ENCODE data around the gene PCSK2.

PCSK2 gene

GRCh38 chr20:17445543-17445942 lies 218.7 kb downstream of the PCSK2 start:
- no peak for DNase-seq
- no peak for TF ChIP-seq GATA1 (IDR thresholded peaks at IDR 0.05; ENCODE audit: low read depth, low read length)
- TF ChIP-seq POLR2A (IDR thresholded peaks at IDR 0.05; ENCODE audit: low read length), result no peak

- TF ChIP-seq GATA1 (IDR thresholded peaks at IDR 0.05; ENCODE audit: low read depth, low read length) (no peak), POLR2A (IDR thresholded peaks at IDR 0.05; ENCODE audit: low read length) (no peak)
- no peak for DNase-seq
These were observed 219.3 kb downstream of the PCSK2 start for GRCh38 chr20:17446171-17446570.

DNA sequence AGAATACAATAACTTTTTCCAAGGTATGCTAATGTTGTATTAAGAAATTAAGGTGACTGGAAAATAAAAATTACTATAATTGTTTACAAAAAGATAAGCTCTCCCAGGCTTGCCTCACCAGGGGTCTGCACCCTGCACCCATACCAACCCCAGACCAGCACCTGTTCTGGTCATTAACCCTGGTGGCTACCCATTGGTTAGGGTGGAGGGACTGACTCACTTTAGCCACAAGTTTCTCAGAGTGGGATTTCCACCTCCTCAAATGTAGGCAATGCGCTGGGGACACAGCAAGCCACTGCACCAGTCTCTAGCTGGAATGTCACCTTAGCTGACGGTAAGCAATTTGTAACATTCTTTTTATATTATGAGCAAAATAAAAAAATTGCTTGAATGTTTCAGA lies 221.2 kb downstream of the PCSK2 start:
- no peak for DNase-seq
- no peak for TF ChIP-seq GATA1 (IDR thresholded peaks at IDR 0.05; ENCODE audit: low read depth, low read length)
- TF ChIP-seq POLR2A (IDR thresholded peaks at IDR 0.05; ENCODE audit: low read length), result no peak

GRCh38 chr20:17449031-17449430 lies 222.2 kb downstream of the PCSK2 start:
- DNase-seq, result no peak
- TF ChIP-seq GATA1 (IDR thresholded peaks at IDR 0.05; ENCODE audit: low read depth, low read length) (no peak), POLR2A (IDR thresholded peaks at IDR 0.05; ENCODE audit: low read length) (no peak)

GRCh38 chr20:17452441-17452840 lies 225.6 kb downstream of the PCSK2 start:
- TF ChIP-seq GATA1 (IDR thresholded peaks at IDR 0.05; ENCODE audit: low read depth, low read length) (no peak), POLR2A (IDR thresholded peaks at IDR 0.05; ENCODE audit: low read length) (no peak)

GRCh38 chr20:17453592-17453991 lies 226.8 kb downstream of the PCSK2 start:
- TF ChIP-seq GATA1 (IDR thresholded peaks at IDR 0.05; ENCODE audit: low read depth, low read length) (no peak), POLR2A (IDR thresholded peaks at IDR 0.05; ENCODE audit: low read length) (no peak)
- no peak for DNase-seq

More at GRCh38 chr20:17452441-17452840, 225.6 kb downstream of the PCSK2 start:
- no peak for DNase-seq

DNA sequence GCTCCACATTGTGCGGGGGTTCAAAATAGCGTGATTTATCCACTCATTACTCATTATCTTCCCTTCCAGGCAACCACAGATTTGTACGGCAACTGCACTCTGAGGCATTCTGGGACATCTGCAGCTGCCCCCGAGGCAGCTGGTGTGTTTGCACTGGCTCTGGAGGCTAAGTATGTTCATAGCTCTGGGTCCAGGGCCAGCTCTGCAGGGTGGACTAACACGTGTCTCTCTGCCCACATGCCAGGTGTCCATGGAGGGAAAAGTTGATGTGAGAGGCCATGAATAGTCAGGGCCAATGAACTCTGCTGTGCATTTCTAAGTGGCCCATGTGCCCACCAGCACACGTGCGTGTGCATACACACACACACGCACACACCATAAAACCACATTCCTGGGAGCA lies 229.4 kb downstream of the PCSK2 start:
- DNase-seq, result no peak
- TF ChIP-seq POLR2A (IDR thresholded peaks at IDR 0.05; ENCODE audit: low read length) (no peak), GATA1 (IDR thresholded peaks at IDR 0.05; ENCODE audit: low read depth, low read length) (no peak)

- no peak for DNase-seq
- TF ChIP-seq POLR2A (IDR thresholded peaks at IDR 0.05; ENCODE audit: low read length) (no peak), GATA1 (IDR thresholded peaks at IDR 0.05; ENCODE audit: low read depth, low read length) (no peak)
These were observed 230.2 kb downstream of the PCSK2 start for GRCh38 chr20:17457079-17457478.

DNA sequence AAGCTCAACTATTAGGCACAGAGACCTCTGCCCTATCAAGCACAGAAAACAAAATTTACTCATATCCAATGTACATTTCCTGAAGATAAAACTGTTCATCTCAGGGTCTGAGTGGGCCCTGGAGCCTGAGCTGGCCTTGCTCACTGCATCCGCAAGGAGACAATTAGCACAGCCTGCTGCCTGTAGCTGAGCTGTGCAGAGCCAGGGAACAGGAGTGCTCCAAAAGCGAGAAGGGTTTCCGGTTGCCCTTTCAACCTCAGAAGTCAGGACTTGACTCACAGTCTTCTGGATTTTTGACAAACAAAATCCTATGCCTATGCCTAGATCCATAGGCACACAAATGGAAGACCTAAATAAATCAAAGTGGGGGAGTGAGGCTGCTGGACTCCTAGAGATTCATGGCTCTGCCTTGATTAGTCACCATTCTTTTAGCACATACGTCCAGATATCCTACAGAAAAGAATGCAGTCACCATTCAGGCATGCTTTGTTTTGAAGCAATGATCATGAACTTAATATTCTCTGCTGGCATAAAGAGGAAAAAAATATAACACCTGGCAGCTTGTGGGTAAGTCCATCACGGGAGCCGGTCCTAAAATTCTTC lies 230.8 kb downstream of the PCSK2 start:
- TF ChIP-seq POLR2A (IDR thresholded peaks at IDR 0.05; ENCODE audit: low read length) (no peak), GATA1 (IDR thresholded peaks at IDR 0.05; ENCODE audit: low read depth, low read length) (no peak)
- no peak for DNase-seq

DNA sequence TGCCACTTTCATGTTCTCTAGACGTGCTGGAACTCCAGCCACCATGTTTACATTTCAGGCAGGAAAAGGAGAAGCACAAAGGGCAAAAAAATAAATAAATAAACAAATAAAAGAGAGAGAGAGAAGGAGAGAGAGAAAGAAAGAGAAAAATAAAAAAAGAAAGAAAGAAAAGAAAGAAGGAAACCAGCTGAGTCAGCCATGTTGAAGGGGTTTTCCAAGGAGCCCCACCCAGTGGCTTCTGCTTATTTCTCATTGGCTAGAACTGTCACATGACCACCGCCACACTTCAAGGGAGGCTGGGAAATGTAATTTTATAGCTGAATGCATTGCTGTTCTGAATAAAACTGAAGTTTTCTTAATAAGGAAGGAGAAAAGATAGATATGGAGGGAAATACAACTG lies 233.3 kb downstream of the PCSK2 start:
- no peak for TF ChIP-seq POLR2A (IDR thresholded peaks at IDR 0.05; ENCODE audit: low read length)
- no peak for TF ChIP-seq GATA1 (IDR thresholded peaks at IDR 0.05; ENCODE audit: low read depth, low read length)
- peak; percentile 16 to 28 for DNase-seq

DNA sequence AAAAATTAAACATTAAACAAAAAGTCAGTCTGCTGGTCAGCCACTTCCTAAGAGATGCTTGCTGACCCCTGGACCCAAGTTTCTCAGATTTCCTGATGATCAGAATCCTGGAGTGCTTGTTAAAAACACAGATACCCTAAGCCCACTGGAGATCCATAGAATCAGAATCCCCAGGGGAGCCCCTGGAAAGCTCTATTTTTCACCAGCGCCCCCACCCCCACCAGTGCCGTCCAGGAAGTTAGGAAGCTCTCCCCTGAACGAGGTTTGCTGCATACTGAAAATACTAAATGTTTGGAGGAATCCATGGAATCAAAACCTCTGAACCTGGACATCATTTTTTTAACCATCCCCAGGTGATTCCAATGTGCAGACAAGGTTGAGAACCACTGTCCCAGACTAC lies 235.1 kb downstream of the PCSK2 start:
- no peak for TF ChIP-seq GATA1 (IDR thresholded peaks at IDR 0.05; ENCODE audit: low read depth, low read length)
- no peak for TF ChIP-seq POLR2A (IDR thresholded peaks at IDR 0.05; ENCODE audit: low read length)
- no peak for DNase-seq

DNA sequence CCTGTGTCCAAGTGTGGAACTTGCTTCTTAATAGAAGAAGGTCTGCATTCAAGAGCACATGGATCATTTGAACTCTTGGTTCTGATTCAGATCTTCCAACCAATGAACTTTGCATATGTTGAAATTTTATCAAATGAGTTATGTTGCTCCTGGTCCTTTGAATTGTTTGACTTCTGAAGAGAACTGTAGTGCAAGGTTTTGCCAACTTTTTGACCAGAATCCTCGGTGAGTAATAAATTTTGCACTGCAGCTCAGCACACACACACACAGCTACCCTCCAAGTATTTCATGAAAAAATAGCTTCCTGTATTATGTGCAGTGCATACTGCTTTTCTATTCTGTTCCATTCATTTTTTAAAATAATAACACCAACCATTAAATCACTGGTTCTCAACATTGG lies 236.9 kb downstream of the PCSK2 start:
- TF ChIP-seq POLR2A (IDR thresholded peaks at IDR 0.05; ENCODE audit: low read length), result no peak
- TF ChIP-seq GATA1 (IDR thresholded peaks at IDR 0.05; ENCODE audit: low read depth, low read length), result no peak
- no peak for DNase-seq

DNA sequence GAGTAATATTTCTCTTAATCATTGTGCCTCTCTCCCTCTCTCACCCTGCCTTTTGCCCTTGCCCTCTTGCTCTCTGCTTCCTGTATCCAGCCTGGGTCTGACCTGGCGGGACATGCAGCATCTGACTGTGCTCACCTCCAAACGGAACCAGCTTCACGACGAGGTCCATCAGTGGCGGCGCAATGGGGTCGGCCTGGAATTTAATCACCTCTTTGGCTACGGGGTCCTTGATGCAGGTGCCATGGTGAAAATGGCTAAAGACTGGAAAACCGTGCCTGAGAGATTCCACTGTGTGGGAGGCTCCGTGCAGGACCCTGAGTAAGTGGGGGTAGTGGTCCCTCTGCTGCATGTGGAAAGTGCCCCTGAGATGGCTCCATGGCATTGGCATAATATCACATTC lies 238.4 kb downstream of the PCSK2 start:
- no peak for DNase-seq
- TF ChIP-seq POLR2A (IDR thresholded peaks at IDR 0.05; ENCODE audit: low read length) (no peak), GATA1 (IDR thresholded peaks at IDR 0.05; ENCODE audit: low read depth, low read length) (no peak)

DNA sequence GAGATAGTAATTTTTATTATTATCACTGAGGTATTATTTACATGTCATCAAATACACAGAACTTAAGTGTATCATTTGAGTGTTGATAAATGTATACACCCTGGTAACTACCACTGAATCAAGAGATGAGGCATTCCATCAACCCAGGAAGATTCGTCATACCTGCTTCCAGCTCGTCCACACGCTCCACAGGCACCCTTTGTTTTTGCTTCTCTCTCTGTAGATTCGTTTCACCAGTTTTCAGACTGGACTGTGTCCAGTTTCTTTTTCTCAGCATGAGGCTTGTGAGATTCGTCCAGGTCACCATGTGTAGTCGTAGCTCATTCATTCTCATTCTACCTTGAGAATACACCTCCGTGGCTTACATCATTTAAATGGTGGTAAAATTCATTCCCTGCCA lies 239.8 kb downstream of the PCSK2 start:
- TF ChIP-seq GATA1 (IDR thresholded peaks at IDR 0.05; ENCODE audit: low read depth, low read length), result no peak
- TF ChIP-seq POLR2A (IDR thresholded peaks at IDR 0.05; ENCODE audit: low read length), result no peak
- DNase-seq, result no peak

GRCh38 chr20:17467120-17467655 lies 240.3 kb downstream of the PCSK2 start:
- TF ChIP-seq GATA1 (IDR thresholded peaks at IDR 0.05; ENCODE audit: low read depth, low read length) (no peak), POLR2A (IDR thresholded peaks at IDR 0.05; ENCODE audit: low read length) (no peak)
- no peak for DNase-seq

Measured in erythroblast (primary cell).